Trophoblast cell (in vitro differentiated cells and primary cell): Measurements from ENCODE around the gene DES.

ENCODE experiments used
- DNase-seq, 2 donors: peaks; one replicate each; pipeline ENCODE4 v3.0.0-alpha.2; 2016
- H2AFZ ChIP-seq: 2 replicates; pipeline ENCODE4 v1.6.1; 2013; ENCODE audit warnings: low read length, moderate library complexity, mild to moderate bottlenecking; ENCODE audit not compliant: insufficient read depth, poor library complexity
- H2AK5ac ChIP-seq: 2 replicates; pipeline ENCODE4 v1.6.1; 2013; ENCODE audit warnings: mild to moderate bottlenecking, low read length
- H2BK120ac ChIP-seq: 2 replicates; pipeline ENCODE4 v1.6.1; 2013; ENCODE audit warnings: low read length, mild to moderate bottlenecking, moderate library complexity; ENCODE audit not compliant: insufficient read depth, poor library complexity
- H2BK12ac ChIP-seq: 2 replicates; pipeline ENCODE4 v1.6.1; 2013; ENCODE audit warnings: mild to moderate bottlenecking, low read length, moderate library complexity
- H2BK5ac ChIP-seq: 2 replicates; pipeline ENCODE4 v1.6.1; 2013; ENCODE audit warnings: low read length, low read depth, moderate library complexity, mild to moderate bottlenecking; ENCODE audit not compliant: poor library complexity
- H3K14ac ChIP-seq: 2 replicates; pipeline ENCODE4 v1.6.1; 2013; ENCODE audit warnings: mild to moderate bottlenecking, low read length
- H3K18ac ChIP-seq: 2 replicates; pipeline ENCODE4 v1.6.1; 2013; ENCODE audit warnings: mild to moderate bottlenecking, low read length
- H3K23ac ChIP-seq: 2 replicates; pipeline ENCODE4 v1.6.1; 2013; ENCODE audit warnings: low read length
- H3K27ac ChIP-seq: 2 replicates; pipeline ENCODE4 v1.5.1; 2013; ENCODE audit warnings: low read depth, mild to moderate bottlenecking, inconsistent platforms, low read length, moderate library complexity
- H3K27me3 ChIP-seq: 2 replicates; pipeline ENCODE4 v1.6.1; 2013; ENCODE audit warnings: inconsistent platforms, mild to moderate bottlenecking, low read length, moderate library complexity; ENCODE audit not compliant: insufficient read depth
- H3K36me3 ChIP-seq, 2 experiments: 1 replicate in 1 of 2; 2 replicates in 1 of 2; pipeline ENCODE4 v1.6.1; 2013; ENCODE audit warnings: low read length in 2 of 2, mild to moderate bottlenecking in 2 of 2, moderate library complexity in 1 of 2; ENCODE audit not compliant: insufficient read depth in 2 of 2, control insufficient read depth in 1 of 2
- H3K4ac ChIP-seq: 2 replicates; pipeline ENCODE4 v1.6.1; 2013; ENCODE audit warnings: low read depth, mild to moderate bottlenecking, low read length, moderate library complexity
- H3K4me1 ChIP-seq, 2 experiments: 1 replicate in 1 of 2; 2 replicates in 1 of 2; pipeline ENCODE4 v1.6.1; 2013; ENCODE audit warnings: low read length in 2 of 2, mild to moderate bottlenecking in 2 of 2, moderate library complexity in 1 of 2; ENCODE audit not compliant: insufficient read depth in 2 of 2, control insufficient read depth in 1 of 2
- H3K4me2 ChIP-seq: 2 replicates; pipeline ENCODE4 v1.6.1; 2013; ENCODE audit warnings: inconsistent platforms, mild to moderate bottlenecking, low read length, moderate library complexity
- H3K4me3 ChIP-seq: 2 replicates; pipeline ENCODE4 v1.5.1; 2013; ENCODE audit warnings: mild to moderate bottlenecking, low read depth, low read length, inconsistent platforms
- H3K79me1 ChIP-seq: one replicate; pipeline ENCODE4 v1.6.1; 2013; ENCODE audit warnings: low read length
- H3K79me2 ChIP-seq: 2 replicates; pipeline ENCODE4 v1.6.1; 2013; ENCODE audit warnings: low read length, mild to moderate bottlenecking; ENCODE audit not compliant: control insufficient read depth, insufficient read depth, poor library complexity
- H3K9ac ChIP-seq: 2 replicates; pipeline ENCODE4 v1.6.1; 2013; ENCODE audit warnings: mild to moderate bottlenecking, low read length
- H3K9me3 ChIP-seq: 2 replicates; pipeline ENCODE4 v1.6.1; 2013; ENCODE audit warnings: low read depth, mild to moderate bottlenecking, control low read depth, inconsistent platforms, low read length; ENCODE audit not compliant: insufficient read depth
- H4K12ac ChIP-seq: 2 replicates; pipeline ENCODE4 v1.6.1; 2013; ENCODE audit warnings: low read depth, mild to moderate bottlenecking, low read length, moderate library complexity
- H4K8ac ChIP-seq: 2 replicates; pipeline ENCODE4 v1.6.1; 2013; ENCODE audit warnings: low read depth, mild to moderate bottlenecking, low read length, moderate library complexity
- H4K91ac ChIP-seq: one replicate; pipeline ENCODE4 v1.6.1; 2013; ENCODE audit warnings: low read depth, mild to moderate bottlenecking, low read length, moderate library complexity
- WGBS: extraction: QIAGEN DNeasy Blood & Tissue Kit; methylation state at CpG from one replicate; pipeline ENCODE4 v1.1.7; 2013; ENCODE audit warnings: missing lambda C conversion rate; ENCODE audit not compliant: insufficient read length, insufficient coverage; ENCODE audit errors: extremely low coverage; 5-methylcytosine and 5-hydroxymethylcytosine counted together

Gene DES

GRCh38 chr2:219401606-219402005 is 16.6 kb upstream of the DES start:
- H3K4me1 ChIP-seq = peaks cover 16 to 18% of the 10 kb centered on the region in 2 experiments
- H3K4ac ChIP-seq = no peak overlapping the region
- no peak overlapping the region for H2AK5ac ChIP-seq
- no peak overlapping the region for H2AFZ ChIP-seq
- no peak overlapping the region for H2BK12ac ChIP-seq
- H4K8ac ChIP-seq = no peak overlapping the region
- H3K4me3 ChIP-seq = no peak overlapping the region
- H3K14ac ChIP-seq = no peak overlapping the region
- no peaks in the 10 kb centered on the region for H3K27me3 ChIP-seq
- H3K36me3 ChIP-seq = no peaks in the 10 kb centered on the region
- H2BK120ac ChIP-seq = no peak overlapping the region
- no peak overlapping the region for H3K9ac ChIP-seq
- no peak overlapping the region for H3K23ac ChIP-seq
- no peak overlapping the region for H2BK5ac ChIP-seq
- no peaks in the 10 kb centered on the region for H3K79me1 ChIP-seq
- H3K4me2 ChIP-seq = no peak overlapping the region
- no peak overlapping the region for H4K91ac ChIP-seq
- H3K9me3 ChIP-seq = no peaks in the 10 kb centered on the region
- H4K12ac ChIP-seq = no peak overlapping the region
- no peak for DNase-seq
- no peak overlapping the region for H3K27ac ChIP-seq
- WGBS = no CpG with 5 or more reads among the region's 8 CpGs
- no peaks in the 10 kb centered on the region for H3K79me2 ChIP-seq
- no peak overlapping the region for H3K18ac ChIP-seq

- H3K79me1 ChIP-seq = no peaks in the 10 kb centered on the region
- H2BK5ac ChIP-seq = no peak overlapping the region
- H3K9me3 ChIP-seq = no peaks in the 10 kb centered on the region
- H3K23ac ChIP-seq = no peak overlapping the region
- no peak overlapping the region for H2BK12ac ChIP-seq
- no peak overlapping the region for H4K91ac ChIP-seq
- H2AK5ac ChIP-seq = no peak overlapping the region
- H3K4me2 ChIP-seq = no peak overlapping the region
- H3K14ac ChIP-seq = no peak overlapping the region
- no peak overlapping the region for H4K8ac ChIP-seq
- no peak overlapping the region for H3K27ac ChIP-seq
- H4K12ac ChIP-seq = no peak overlapping the region
- no peaks in the 10 kb centered on the region for H3K27me3 ChIP-seq
- peak; percentile 66 to 90 for DNase-seq
- no peak overlapping the region for H2BK120ac ChIP-seq
- no CpG with 5 or more reads among the region's 15 CpGs for WGBS
- peaks cover 18 to 21% of the 10 kb centered on the region in 2 experiments for H3K4me1 ChIP-seq
- no peak overlapping the region for H3K4ac ChIP-seq
- H2AFZ ChIP-seq = no peak overlapping the region
- H3K18ac ChIP-seq = no peak overlapping the region
- H3K36me3 ChIP-seq = no peaks in the 10 kb centered on the region
- no peak overlapping the region for H3K9ac ChIP-seq
- H3K4me3 ChIP-seq = no peak overlapping the region
- H3K79me2 ChIP-seq = no peaks in the 10 kb centered on the region
Observed at GRCh38 chr2:219402665-219403515, 15.3 kb upstream of the DES start.

GRCh38 chr2:219403861-219404260 is 14.3 kb upstream of the DES start:
- Histone ChIP-seq H2BK5ac (no peak overlapping the region), H3K23ac (no peak overlapping the region), H3K4me1 (peaks cover 18 to 21% of the 10 kb centered on the region in 2 experiments), H3K9me3 (no peaks in the 10 kb centered on the region), H2BK120ac (no peak overlapping the region), H3K9ac (no peak overlapping the region), H4K8ac (no peak overlapping the region), H2BK12ac (no peak overlapping the region), H4K91ac (peak overlapping the region; percentile 10), H3K4me3 (no peak overlapping the region), H3K4ac (no peak overlapping the region), H2AK5ac (no peak overlapping the region), H3K27ac (no peak overlapping the region), H3K27me3 (no peaks in the 10 kb centered on the region), H4K12ac (no peak overlapping the region), H3K36me3 (no peaks in the 10 kb centered on the region), H2AFZ (no peak overlapping the region), H3K79me2 (no peaks in the 10 kb centered on the region), H3K4me2 (no peak overlapping the region), H3K14ac (no peak overlapping the region), H3K79me1 (no peaks in the 10 kb centered on the region), H3K18ac (no peak overlapping the region)
- DNase-seq = no peak
- no CpG with 5 or more reads among the region's 9 CpGs for WGBS

- H2BK5ac ChIP-seq = no peak overlapping the region
- H3K14ac ChIP-seq = no peak overlapping the region
- H2BK12ac ChIP-seq = peak overlapping the region; percentile 29
- no peak overlapping the region for H3K9ac ChIP-seq
- H3K27me3 ChIP-seq = no peaks in the 10 kb centered on the region
- no peaks in the 10 kb centered on the region for H3K79me2 ChIP-seq
- H3K23ac ChIP-seq = no peak overlapping the region
- H2AK5ac ChIP-seq = no peak overlapping the region
- H3K27ac ChIP-seq = no peak overlapping the region
- no peak overlapping the region for H3K4me2 ChIP-seq
- no peak overlapping the region for H4K8ac ChIP-seq
- H3K4me3 ChIP-seq = no peak overlapping the region
- H4K12ac ChIP-seq = no peak overlapping the region
- peaks cover 18 to 21% of the 10 kb centered on the region in 2 experiments for H3K4me1 ChIP-seq
- H3K9me3 ChIP-seq = no peaks in the 10 kb centered on the region
- H3K4ac ChIP-seq = no peak overlapping the region
- H3K79me1 ChIP-seq = no peaks in the 10 kb centered on the region
- no peak overlapping the region for H3K18ac ChIP-seq
- H3K36me3 ChIP-seq = no peaks in the 10 kb centered on the region
- DNase-seq = no peak
- no peak overlapping the region for H2BK120ac ChIP-seq
- no CpG with 5 or more reads among the region's 10 CpGs for WGBS
- no peak overlapping the region for H2AFZ ChIP-seq
- H4K91ac ChIP-seq = no peak overlapping the region
Observed at GRCh38 chr2:219404291-219404910, 13.8 kb upstream of the DES start.
